HG03469 (cell line): ENCODE results near the gene GRK4.
"Not testable (repeated sequence)": the region's sequence is repeated elsewhere in the genome, so short reads cannot be mapped to it uniquely, and the experiment has no call there.

ENCODE experiments used
- ATAC-seq: cut with Tn5 transposase; IDR thresholded peaks from one replicate; pipeline ENCODE4 v1.9.1; 2021; ENCODE audit warnings: mild to moderate bottlenecking, moderate library complexity, moderate number of reproducible peaks; ENCODE audit not compliant: unreplicated experiment

The GRK4 gene

DNA sequence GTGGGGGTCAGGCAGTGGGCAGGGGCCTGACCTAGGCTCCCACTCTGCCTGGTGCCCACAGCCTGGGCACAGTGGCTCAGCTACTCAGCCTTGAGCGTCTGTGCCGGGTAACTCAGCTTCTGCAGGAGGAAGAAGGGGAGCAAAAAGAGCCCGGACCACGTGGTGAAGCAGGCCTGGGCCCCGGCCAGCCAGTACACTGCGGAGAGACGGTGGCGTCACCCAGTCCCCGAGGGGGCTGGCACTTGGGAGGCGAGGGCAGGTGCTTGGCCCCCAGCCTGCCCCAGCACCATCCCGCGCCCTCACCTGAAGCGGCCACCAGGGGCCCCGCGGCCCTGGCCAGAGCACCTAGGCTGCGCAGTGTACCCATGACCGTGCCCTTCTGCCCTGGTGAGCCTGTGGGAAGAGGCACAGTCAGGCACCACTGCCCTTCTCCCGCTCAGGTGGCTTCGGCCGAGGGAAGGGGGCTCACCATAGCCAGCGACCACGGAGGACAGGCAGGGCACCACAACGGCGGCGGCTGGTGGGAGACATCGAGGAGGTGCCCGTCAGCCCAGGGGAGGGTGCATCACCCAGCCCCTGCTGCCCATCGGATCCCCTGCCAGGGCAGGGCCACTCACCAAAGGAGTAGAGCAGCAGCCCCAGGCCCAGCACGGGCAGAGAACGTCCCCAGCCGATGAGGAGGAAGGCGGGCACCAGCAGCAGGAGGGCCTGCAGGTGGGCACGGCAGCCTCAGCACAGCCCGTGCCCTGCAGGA lies 32.4 kb upstream of the GRK4 start:
- ATAC-seq, result no peak

DNA sequence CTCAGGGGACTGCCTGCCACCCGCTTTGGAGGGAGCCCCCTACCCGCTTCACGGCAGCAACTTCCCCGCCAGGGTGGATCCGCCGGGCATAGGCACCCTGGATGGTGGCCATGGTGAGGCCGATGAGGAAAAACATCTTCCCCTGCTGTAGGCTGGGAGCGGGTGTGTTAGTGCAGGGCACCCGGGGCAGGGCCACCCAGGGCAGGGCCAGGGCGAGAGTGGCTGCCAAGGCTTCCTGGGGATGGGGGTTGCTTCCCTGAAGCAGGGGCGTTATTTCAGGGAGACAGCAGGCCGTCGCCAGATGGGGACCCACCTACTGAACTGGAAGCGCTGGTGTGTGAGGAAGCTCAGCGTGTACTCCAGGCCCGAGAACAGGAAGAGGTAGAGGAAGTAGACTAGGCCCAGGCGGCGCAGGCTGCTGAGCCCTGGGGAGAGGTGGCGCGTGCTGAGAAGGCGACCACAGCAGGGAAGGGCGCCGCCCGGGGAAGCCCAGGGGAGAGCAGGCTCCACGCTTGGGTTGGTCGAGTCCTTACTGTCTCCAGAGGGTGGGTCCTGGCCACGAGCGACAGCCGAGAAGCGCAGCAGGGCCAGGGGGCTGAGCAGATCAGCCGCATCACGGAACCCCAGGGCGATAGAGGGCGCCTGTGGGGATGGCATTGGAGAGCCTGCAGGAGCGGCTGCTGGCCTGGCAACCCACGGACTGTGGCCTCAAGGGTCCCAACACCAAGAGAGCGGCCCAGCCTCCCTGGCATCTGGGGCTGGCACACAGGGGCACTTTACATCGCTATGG lies 31.7 kb upstream of the GRK4 start:
- no peak for ATAC-seq

DNA sequence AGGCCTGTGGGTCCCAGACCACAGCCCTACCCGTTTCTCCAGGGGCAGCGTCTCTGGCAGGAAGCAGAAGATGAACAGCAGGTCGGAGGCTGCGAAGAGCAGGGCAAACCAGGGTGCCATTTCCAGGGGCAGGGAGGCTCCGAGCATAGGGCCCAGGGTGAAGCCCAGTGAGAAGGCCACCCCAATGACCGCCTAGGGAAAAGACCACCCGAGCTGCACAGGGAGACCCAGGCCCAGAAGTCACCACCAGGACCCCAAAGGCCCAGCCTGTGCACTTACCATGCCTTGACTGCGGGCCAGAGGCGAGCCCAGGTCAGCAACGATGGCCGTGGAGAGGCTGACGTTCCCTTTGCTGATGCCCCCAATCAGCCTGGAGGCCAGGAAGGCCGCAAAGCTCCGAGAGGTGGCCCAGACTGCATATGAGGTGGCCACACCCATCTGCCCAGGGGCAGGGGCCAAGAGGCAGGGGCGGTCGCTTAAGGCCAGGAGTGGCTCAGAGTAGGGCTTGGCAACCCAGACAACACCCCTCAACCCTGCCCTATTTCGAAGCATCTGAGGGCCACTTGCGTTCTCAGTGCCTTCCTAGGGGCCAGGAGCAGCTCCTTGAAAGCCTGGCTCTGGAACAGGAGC lies 30.9 kb upstream of the GRK4 start:
- no peak for ATAC-seq

DNA sequence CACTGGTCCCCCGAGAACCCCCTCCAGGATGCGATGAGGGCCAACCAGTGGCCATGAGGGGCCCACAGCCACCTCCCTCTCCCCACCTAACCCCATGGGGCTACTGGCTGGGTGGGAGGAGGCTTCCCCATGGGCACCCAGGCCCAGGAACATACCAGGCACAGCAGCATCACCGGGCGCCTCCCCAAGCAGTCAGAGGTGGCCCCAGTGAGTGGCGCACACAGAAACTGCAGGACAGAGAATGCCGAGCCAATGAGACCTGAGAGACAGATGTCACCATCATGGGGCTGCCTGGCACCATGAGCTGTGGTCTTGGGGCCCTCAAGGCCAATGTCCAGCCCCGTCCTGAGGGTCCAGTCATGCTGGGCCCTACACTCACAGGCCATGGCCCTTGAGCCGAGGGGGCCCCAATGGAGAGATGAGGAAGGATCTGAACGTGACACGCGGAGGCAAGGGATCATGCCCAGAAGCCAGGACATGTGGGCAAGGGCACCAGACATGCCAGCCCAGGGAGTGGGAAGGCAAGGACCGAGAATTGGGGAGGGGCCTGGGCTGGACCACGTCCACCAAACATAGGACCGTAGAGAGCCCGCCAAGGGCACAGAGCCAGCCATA lies 30.3 kb upstream of the GRK4 start:
- ATAC-seq, result no peak

DNA sequence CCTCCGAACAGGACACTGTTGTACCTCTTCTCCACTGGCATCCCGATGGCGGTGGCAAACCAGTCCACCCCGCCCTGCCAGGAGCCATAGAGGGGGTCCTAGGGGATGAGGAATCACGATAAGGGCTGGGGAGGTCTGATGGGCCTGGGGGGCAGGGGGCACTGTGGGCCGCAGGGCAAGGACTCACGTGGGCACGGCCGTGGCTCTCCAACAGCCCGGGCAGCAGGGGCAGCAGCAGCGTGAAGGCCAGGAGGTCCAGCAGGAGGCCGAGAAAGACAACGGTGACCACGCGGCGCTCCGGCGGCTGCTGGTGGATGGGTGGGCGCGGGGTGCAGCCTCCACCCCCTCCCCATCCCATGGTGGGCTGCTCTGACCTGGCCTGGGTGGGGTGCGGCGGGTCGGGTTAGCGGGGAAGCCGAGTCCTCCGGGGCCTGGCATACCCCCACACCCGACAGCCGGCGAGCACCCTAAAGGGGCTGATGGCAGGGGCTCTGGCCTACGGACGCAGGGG lies 29.8 kb upstream of the GRK4 start:
- no peak for ATAC-seq

DNA sequence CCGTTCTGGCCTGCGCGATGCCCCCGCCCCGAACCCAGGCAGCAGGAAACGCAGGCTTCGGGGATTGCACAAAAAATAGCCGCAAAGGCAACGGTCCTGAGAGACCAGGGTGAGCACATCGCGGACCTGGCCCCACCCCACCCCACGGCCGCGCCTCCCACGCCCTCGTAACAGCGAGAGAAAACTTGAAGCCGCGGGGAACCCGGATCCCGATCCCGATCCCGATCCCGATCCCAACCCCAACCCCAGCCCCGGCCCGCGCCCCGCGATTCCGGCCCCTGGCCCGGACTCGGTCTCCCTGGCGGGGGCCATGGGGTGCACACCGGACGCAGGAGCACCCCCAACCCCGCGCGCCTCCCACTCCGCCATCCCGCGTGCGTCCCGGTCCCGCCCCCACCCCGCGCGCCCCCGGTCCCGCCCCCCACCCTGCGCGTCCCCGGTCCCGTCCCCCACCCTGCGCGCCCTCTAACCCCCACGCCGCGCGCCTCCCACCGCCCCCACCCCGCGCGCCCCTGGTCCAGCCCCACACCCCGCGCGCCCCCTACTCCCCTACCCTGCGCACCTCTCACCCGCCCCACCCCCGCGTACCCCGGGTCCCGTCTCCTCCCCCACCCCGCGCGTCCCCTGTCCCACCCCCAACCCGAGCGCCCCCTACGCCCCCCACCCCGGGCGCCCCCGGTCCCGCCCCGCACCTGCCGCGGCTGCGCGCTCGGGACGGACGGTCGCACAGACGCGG lies 29.1 kb upstream of the GRK4 start:
- no peak for ATAC-seq

DNA sequence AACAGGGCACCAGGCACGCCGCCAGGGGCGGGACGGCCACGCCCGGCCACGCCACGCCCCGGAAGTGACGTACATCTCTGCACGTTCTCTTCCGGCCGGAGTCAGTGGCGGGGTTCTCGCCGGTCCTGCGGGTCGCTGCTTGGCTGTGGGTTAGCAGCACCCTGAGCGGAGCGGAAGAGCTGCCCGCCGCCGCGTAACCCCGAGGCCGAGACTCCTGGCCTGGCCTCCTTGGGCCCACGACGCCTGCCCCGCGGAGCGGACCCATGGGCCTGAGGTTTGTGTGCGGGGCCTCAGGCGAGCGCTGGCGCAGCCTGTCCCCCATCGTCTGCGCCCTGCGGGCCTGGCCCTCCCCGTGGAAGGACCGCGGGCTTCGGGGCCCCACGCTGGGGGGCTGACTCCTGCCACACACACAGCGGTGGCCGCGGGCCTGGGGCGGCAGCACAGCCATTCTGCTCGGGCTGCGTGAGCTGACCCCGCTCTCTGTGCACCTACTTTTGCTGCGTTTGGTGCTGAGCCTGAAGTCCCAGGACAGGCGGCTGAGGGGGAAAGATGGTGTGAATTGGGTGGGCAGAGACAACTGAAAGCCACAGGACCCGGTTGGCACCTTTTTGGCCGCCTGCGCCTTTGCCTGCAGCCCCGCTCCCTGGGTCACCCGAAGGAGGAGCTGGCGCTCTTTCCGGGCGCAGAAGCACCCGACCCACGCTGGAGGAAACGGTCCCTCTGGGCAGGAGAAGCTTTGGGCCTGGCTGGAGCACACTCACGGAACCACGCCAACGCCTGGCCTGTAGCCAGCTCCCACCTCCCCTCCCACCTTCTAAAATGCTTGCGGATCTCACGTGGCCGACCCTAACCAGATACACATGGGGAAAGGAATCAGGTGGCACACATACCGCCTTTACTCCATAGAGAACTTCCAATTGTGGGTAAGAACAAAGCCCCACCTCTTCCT lies 28.3 kb upstream of the GRK4 start:
- ATAC-seq, result no peak

DNA sequence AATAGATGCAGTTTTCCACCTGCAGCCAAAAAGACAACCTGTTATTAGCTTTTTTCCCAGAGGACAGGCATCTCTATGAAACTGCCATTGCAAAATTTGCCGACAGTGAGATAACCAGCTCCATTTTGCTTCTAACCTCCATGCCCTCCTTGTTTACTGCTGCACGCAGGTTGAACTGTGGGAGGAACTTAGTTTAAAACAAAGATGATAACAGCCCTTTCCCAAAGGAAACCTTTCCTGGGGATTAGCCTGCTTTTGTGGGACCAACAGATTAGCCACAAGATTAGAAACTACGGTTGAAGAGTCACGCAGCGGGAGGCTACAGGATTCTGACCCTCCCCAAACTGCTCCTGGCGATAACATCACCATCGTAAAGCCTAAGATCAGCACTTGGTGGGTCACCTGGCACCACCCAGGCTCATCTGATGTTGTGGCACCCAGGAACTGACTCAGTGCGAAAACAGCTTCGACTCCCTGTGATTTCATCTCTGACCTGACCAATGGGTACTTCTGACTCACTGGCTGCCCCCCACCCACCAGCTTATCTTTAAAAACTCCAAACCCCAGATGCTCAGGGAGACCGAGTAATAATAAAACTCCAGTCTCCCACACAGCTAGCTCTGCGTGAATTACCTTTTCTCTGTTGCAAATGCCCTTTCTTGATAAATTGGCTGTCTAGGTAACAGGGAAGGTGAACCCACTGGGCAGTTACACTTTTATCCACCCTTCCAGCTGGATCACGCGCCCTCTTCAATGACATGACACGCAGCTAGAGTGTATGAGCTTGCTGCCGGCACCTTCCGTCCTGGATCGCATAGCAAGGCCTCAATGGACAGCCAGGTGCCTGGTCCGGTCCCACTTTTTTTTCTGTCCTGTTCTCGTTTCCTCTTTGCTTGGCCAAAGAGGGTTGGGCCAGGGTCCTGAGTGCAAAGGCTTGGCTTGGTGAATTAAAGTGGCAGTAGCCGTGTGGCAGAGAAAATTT lies 27.3 kb upstream of the GRK4 start:
- no peak for ATAC-seq

DNA sequence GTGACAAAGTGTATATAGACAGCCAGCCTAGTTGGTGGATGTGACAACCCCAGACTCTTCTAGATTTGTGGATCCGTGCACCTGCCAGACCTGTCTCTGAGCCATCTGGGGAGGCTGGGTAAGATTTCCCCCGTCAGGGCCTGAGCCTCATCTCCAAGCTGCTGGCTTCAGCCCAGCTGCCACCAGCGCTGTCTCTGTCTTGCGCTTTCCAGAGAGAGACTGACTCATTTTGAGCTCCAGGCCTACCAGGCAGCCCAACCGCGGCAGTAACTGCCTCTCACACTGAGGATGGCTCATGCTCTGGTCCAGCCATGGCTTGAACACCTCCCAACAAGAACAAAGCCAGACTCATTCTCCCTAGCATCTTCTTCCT lies 26.6 kb upstream of the GRK4 start:
- peak; percentile 28 for ATAC-seq

DNA sequence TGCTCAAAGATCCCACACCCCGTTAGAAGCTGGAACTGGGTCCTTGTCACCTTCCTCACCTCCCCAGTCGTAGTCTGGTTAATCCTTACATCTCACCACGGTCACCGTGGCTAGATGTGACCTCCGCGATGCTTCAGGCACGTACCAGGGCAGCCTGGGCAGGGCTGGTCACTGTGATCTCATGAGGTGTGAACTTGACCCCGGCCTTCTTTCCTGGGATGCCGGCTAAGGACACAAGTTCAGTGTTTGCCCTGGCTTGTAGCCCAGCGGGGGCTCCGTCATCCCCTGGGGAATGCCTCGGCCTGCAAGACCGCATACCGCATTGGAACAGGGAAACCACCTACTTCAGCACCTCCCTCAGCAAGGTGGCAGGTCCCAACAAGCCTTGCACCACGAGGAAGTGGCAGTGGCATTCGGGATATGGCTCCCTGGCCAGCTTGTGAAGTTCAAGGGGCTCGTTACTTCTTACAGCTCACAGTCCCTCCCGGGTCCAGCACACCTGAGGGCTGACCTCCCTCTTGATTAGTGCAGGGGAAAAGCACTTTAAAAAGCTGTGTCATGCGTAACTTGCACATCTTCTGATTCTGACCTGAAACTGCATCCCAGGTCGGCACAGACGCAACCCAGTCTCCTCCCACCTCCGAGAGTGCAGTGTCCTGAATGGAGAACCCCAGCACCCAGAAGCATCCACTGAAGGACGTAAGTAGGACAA lies 26.1 kb upstream of the GRK4 start:
- no peak for ATAC-seq

DNA sequence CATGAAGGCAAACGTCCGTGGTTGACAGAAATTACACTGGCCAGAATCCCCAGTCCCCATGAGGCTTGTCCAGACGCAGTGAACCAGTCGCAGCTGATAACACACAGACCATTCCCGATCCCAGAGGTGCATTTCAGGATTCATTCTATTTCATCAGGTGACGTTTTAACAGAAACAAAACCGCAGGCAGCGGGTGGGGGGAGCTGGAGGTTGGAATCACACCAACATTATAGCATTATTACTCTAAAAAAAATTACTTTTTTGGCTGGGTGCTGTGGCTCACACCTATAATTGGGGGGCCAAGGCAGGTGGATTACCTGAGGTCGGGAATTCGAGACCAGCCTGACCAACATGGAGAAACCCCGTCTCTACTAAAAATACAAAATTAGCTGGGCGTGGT lies 25.4 kb upstream of the GRK4 start:
- ATAC-seq, result no peak

DNA sequence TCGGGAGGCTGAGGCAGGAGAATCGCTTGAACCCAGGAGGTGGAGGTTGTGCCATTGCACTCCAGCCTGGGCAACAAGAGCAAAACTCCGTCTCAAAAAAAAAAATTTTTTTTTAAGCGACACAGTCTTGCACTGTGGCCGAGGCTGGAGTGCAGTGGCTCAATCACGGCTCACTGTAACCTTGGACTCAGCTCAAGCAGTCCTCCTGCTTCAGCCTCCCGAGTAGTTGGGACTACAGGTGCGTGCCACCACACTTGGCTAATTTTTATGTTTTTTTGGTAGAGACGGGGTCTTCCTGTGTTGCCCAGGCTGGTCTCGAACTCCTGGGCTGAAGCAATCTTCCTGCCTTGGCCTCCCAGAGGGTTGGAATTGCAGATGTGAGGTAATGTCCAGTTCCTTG lies 25.0 kb upstream of the GRK4 start:
- ATAC-seq, result not testable (repeated sequence)

DNA sequence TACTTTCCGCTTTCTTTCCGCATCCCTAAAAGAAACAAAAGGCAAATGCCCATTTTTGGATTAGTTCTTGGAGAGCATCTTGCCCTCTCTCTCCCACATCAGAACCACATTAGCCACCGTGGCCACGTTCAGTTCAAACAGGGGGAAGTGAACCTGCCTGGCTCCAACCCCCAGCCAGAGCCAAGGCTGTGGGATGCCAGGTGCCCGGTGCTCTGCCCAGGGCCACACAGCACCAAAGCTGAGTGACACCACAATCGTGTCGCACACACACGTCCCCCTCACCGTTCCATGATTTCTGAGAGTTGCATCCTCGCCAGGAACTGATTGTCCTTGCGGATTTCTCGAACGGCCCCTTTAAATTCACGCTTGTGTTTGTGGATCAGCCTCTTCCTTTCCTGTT lies 24.5 kb upstream of the GRK4 start:
- ATAC-seq, result no peak

DNA sequence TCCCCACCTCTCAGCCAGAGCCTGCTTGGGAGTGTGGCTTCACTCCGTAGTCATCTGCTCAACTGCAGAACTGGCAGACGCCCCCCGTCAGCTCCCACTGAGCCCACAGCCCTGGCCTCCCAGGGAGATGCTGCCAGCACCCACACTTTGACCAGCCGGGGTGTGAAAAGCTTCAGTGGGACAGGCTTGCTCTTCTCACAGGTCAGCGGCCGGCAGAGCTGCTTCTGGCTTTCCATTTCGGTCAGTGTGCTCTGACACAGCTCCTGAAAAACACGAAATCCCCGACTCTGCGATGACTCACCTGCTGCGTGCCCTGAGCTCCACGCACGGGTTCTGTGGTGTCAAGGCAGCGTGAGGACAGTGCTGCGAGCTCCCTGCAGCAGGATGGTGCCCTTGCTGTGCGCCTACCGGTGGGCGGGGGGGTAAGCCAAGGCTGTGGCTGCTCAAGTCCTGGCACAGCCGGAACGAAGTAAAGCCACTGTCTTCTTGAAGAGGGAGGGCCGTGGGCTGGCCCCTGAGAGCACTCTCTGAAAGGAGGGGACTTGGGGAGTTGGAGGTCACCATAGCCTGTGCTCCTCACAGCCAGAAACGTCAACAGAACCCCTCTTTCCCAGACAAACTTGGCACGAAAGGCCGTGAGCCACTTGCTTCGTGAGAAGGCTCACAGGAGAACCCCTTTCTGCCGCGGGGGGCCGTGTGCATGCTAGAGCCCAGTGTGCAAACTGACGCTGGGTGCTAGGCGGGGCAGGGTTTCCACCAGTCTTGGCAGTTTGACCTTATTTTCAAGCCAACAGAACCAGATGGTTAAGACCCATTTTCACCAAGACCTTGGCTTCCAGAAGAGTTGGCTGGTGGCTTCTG lies 23.8 kb upstream of the GRK4 start:
- ATAC-seq, result no peak

DNA sequence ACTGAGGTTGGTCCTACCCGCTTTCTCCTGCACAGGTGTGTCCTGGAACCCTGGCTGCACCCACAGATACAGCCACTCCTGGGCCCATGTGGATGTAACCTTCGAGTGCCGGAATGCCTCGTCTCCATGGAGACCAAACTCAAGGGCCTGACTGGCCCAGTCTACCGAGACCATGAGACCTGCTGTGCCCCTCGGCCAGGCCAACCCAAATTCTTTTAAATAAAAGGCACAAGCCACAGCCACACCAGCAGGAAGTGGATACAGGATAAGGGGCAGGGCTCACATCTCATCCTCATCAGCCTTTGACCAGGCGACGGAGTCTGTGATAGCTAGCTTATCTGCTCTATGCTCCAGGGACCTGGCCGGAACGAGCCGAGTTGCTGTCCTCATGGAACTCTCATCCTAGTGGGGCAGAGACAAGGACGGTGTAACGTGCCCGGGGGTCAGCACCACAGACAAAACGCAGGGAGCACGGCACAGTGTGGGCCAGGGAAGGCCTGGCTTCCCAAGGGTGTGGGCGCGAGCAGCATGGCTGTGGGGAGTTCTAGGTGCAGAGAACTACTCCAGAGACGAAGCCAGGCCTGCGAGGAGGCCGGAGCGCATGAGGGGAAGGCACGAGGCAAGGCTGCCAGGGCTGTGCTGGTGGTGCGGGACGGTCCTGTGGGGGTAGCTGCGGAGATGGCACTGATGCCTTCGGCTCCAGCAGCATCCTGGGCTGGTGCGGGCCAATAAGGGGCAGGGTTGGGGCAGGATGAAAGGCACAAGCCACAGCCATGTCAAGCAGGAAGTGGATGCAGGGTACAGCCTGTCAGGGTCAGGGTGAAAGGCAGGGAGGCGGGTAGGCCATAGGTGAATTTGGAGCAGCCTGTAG lies 22.9 kb upstream of the GRK4 start:
- no peak for ATAC-seq
